Head of caudate nucleus (tissue), 42 donors: ENCODE data around the gene DAB2.
"Not testable (repeated sequence)": the region's sequence is repeated elsewhere in the genome, so short reads cannot be mapped to it uniquely, and the experiment has no call there.

Experiments used
- DNase-seq, 42 donors: peaks; one replicate each; pipeline versions ENCODE4 v3.0.0 to v3.0.0-alpha.2; 2020 to 2021; ENCODE audit warnings: mixed read lengths in 7 of 42
- intact Hi-C: fragments of 100-400 bp; cut with DNase I; formaldehyde crosslinking; loops from one replicate; pipeline ENCODE4 v1.15.0; 2022

Gene DAB2

GRCh38 chr5:39426051-39426745 lies 1.4 kb upstream of the DAB2 start:
- peak in 12 of 42 donors; percentile 2 to 48 (median 23) for DNase-seq
- intact Hi-C loops = no loop called here

GRCh38 chr5:39423331-39423751 lies 1.4 kb downstream of the DAB2 start:
- intact Hi-C loops = no loop called here
- peak in 1 of 42 donors; percentile 18 for DNase-seq

GRCh38 chr5:39422728-39423285 lies 2.0 kb downstream of the DAB2 start:
- DNase-seq = no peak
- intact Hi-C loops = no loop called here

GRCh38 chr5:39422036-39422606 lies 2.7 kb downstream of the DAB2 start:
- DNase-seq = no peak
- intact Hi-C loops = no loop called here

GRCh38 chr5:39420482-39421145 lies 4.2 kb downstream of the DAB2 start:
- intact Hi-C loops = no loop called here
- peak in 37 of 42 donors; percentile 18 to 81 (median 49) for DNase-seq

GRCh38 chr5:39419796-39420195 lies 5.0 kb downstream of the DAB2 start:
- no peak for DNase-seq
- intact Hi-C loops = no loop called here

- DNase-seq = no peak
- intact Hi-C loops = no loop called here
Measured at GRCh38 chr5:39417979-39418378, 6.8 kb downstream of the DAB2 start.

- no peak for DNase-seq
- intact Hi-C loops = no loop called here
Measured at GRCh38 chr5:39415201-39415600, 9.6 kb downstream of the DAB2 start.

- intact Hi-C loops = no loop called here
- no peak for DNase-seq
Measured at GRCh38 chr5:39414426-39414825, 10.4 kb downstream of the DAB2 start.

- intact Hi-C loops = no loop called here
- no peak for DNase-seq
Measured at GRCh38 chr5:39413771-39414170, 11.0 kb downstream of the DAB2 start.

GRCh38 chr5:39412721-39413394 lies 11.9 kb downstream of the DAB2 start:
- intact Hi-C loops = no loop called here
- no peak for DNase-seq

- no peak for DNase-seq
- intact Hi-C loops = no loop called here
Measured at GRCh38 chr5:39411985-39412384, 12.8 kb downstream of the DAB2 start.

GRCh38 chr5:39411061-39411460 lies 13.7 kb downstream of the DAB2 start:
- no peak for DNase-seq
- intact Hi-C loops = no loop called here

- intact Hi-C loops = no loop called here
- no peak for DNase-seq
Measured at GRCh38 chr5:39409033-39409432, 15.7 kb downstream of the DAB2 start.

GRCh38 chr5:39405083-39405843 lies 19.5 kb downstream of the DAB2 start:
- intact Hi-C loops = no loop called here
- DNase-seq = peak in 1 of 42 donors; percentile 47

GRCh38 chr5:39403761-39404160 lies 21.0 kb downstream of the DAB2 start:
- intact Hi-C loops, DNase-seq: not testable (repeated sequence)

- DNase-seq, intact Hi-C loops: not testable (repeated sequence)
Measured at GRCh38 chr5:39402140-39402539, 22.6 kb downstream of the DAB2 start.

- intact Hi-C loops = no loop called here
- no peak for DNase-seq
Measured at GRCh38 chr5:39400713-39401578, 23.8 kb downstream of the DAB2 start.
